Measurements from ENCODE around the gene MAPK14. TPM values are rescaled to one million over a fixed set of nuclear protein-coding genes. Genes with fewer than 3 reads are reported as not detected.

The MAPK14 gene
- total and polyA plus RNA-seq, 10 of the 15 experiments (the other 5 are each of a cell fraction or from before 2014, with no cell fraction given), result 12.5 to 59.5 (median 43.0) TPM

DNA sequence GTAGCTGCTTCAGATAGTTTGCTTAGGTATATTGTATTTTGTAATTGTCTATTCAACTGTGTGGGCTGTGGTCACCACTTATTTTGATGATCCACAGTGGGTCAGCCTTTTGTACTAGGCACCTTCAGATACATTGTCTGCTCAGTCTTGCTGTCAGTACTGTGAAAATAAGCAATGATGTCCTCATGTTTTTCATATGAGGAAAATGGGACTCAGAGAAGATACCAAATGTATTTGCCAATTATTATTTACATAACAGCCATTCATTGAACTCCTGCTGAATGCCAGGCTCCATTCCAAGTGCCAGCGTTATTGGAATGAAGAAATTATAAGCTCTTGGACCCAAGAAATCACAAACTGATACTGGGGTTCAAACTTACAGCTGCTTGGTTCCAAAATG lies 28.6 kb downstream of the MAPK14 start:
- Histone ChIP-seq H2AFZ (ENCODE audit: control insufficient read depth, low read depth, low read length) (no peak overlapping the region), H3K9me3 (replicated peaks; ENCODE audit: control insufficient read depth, insufficient read depth, low read length) (no peaks in the 10 kb centered on the region), H3K27ac (ENCODE audit: control insufficient read depth, insufficient read depth) (no peak overlapping the region), H3K79me2 (ENCODE audit: control insufficient read depth, insufficient read depth, low read length) (peaks cover 18% of the 10 kb centered on the region), H3K4me1 (ENCODE audit: control insufficient read depth, insufficient read depth, low read length) (no peaks in the 10 kb centered on the region), H3K4me3 (no peak overlapping the region), H3K36me3 (ENCODE audit: control insufficient read depth in 2 of 2, insufficient read depth in 2 of 2, low read length in 1 of 2) (peaks cover 2 to 18% of the 10 kb centered on the region in 2 experiments), H4K20me1 (ENCODE audit: control insufficient read depth, insufficient read depth) (no peaks in the 10 kb centered on the region), H3K27me3 (replicated peaks in 1 of 2; ENCODE audit: control insufficient read depth in 2 of 2, insufficient read depth in 2 of 2, low read length in 1 of 2) (no peaks in the 10 kb centered on the region), H3K4me2 (ENCODE audit: control insufficient read depth, insufficient read depth) (no peak overlapping the region), H3K9ac (ENCODE audit: control insufficient read depth, insufficient read depth, low read length) (no peak overlapping the region)
- ChIA-PET SMC1A (ENCODE audit: uncharacterized antibody, unreplicated experiment) (interaction anchor here (0.7 to 3.6 kb wide), 3 partner anchors 10 to 27 kb away, joined by 5 to 15 read pairs (median 10); no protein-coding TSS in a partner anchor), POLR2A (interaction anchor here (0.7 to 1.4 kb wide), 4 partner anchors 13 to 27 kb away, joined by 3 to 4 read pairs (median 3); no protein-coding TSS in a partner anchor), CTCF (interaction anchor here (1.0 to 1.8 kb wide), 3 partner anchors 9 to 39 kb away, joined by 3 to 6 read pairs (median 4); no protein-coding TSS in a partner anchor), RAD21 (ENCODE audit: unreplicated experiment) (interaction anchor here (0.7 to 1.3 kb wide), 3 partner anchors 22 to 250 kb away, joined by 3 to 4 read pairs (median 3); no protein-coding TSS in a partner anchor)
- no peak for FAIRE-seq
- no peak for ATAC-seq
- 92% methylated on average over 1 of the region's 1 CpG for WGBS (ENCODE audit: insufficient coverage, insufficient replicate concordance, low lambda C conversion rate, missing lambda C conversion rate)
- DNase-seq (ENCODE audit: low read depth, low spot score), result no peak
- intact Hi-C loops (cut with micrococcal nuclease; ENCODE audit: unreplicated experiment) (loop anchor here (2.0 kb wide), 1 partner anchor 49 kb away; no protein-coding TSS in a partner anchor), in situ Hi-C loops (cut with MboI) (no loop called here)
- BruUV-seq (replicated peaks), result no TSS peak
- TF ChIP-seq, protein P1, sequence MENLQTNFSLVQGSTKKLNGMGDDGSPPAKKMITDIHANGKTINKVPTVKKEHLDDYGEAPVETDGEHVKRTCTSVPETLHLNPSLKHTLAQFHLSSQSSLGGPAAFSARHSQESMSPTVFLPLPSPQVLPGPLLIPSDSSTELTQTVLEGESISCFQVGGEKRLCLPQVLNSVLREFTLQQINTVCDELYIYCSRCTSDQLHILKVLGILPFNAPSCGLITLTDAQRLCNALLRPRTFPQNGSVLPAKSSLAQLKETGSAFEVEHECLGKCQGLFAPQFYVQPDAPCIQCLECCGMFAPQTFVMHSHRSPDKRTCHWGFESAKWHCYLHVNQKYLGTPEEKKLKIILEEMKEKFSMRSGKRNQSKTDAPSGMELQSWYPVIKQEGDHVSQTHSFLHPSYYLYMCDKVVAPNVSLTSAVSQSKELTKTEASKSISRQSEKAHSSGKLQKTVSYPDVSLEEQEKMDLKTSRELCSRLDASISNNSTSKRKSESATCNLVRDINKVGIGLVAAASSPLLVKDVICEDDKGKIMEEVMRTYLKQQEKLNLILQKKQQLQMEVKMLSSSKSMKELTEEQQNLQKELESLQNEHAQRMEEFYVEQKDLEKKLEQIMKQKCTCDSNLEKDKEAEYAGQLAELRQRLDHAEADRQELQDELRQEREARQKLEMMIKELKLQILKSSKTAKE (IDR thresholded peaks at IDR 0.05; ENCODE audit: low read depth, poor library complexity, severe bottlenecking), result no peak
- TF ChIP-seq, protein P2, sequence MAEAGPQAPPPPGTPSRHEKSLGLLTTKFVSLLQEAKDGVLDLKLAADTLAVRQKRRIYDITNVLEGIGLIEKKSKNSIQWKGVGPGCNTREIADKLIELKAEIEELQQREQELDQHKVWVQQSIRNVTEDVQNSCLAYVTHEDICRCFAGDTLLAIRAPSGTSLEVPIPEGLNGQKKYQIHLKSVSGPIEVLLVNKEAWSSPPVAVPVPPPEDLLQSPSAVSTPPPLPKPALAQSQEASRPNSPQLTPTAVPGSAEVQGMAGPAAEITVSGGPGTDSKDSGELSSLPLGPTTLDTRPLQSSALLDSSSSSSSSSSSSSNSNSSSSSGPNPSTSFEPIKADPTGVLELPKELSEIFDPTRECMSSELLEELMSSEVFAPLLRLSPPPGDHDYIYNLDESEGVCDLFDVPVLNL (IDR thresholded peaks at IDR 0.05; ENCODE audit: low read depth, low read length), result no peak
- TF ChIP-seq RELA (IDR thresholded peaks at IDR 0.05; ENCODE audit: borderline replicate concordance, partially characterized antibody) (no peak), KDM1A (IDR thresholded peaks at IDR 0.05; ENCODE audit: borderline replicate concordance) (no peak), NR2F1 (conservative IDR thresholded peaks at IDR 0.05) (no peak), MYB (IDR thresholded peaks at IDR 0.05; ENCODE audit: borderline replicate concordance, low read depth, low read length) (no peak), ATF7 (IDR thresholded peaks at IDR 0.05; ENCODE audit: low read depth) (no peak), IKZF1 (conservative IDR thresholded peaks at IDR 0.05) (no peak), MYC (IDR thresholded peaks at IDR 0.05; ENCODE audit: insufficient read depth, insufficient read length, insufficient replicate concordance, low read length, severe bottlenecking) (no peak), SPI1 (IDR thresholded peaks at IDR 0.05; ENCODE audit: borderline replicate concordance, insufficient read depth, low read depth, low read length) (no peak), TAF1 (IDR thresholded peaks at IDR 0.05; ENCODE audit: borderline replicate concordance, low read depth, low read length) (no peak), ETV6 (conservative IDR thresholded peaks at IDR 0.05 in 1 of 2, IDR thresholded peaks at IDR 0.05 in 1 of 2; ENCODE audit: borderline replicate concordance in 1 of 2, low read depth in 1 of 2) (no peak), JUND (IDR thresholded peaks at IDR 0.05; ENCODE audit: low read depth, low read length) (no peak), SMAD5 (IDR thresholded peaks at IDR 0.05; ENCODE audit: low read depth) (no peak), POLR2AphosphoS2 (IDR thresholded peaks at IDR 0.05; ENCODE audit: low read depth, low read length) (no peak), YY1 (IDR thresholded peaks at IDR 0.05; ENCODE audit: low read depth, low read length) (no peak)
- TF ChIP-seq, protein P3, sequence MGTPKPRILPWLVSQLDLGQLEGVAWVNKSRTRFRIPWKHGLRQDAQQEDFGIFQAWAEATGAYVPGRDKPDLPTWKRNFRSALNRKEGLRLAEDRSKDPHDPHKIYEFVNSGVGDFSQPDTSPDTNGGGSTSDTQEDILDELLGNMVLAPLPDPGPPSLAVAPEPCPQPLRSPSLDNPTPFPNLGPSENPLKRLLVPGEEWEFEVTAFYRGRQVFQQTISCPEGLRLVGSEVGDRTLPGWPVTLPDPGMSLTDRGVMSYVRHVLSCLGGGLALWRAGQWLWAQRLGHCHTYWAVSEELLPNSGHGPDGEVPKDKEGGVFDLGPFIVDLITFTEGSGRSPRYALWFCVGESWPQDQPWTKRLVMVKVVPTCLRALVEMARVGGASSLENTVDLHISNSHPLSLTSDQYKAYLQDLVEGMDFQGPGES (IDR thresholded peaks at IDR 0.05), result no peak
- TF ChIP-seq, protein P4, sequence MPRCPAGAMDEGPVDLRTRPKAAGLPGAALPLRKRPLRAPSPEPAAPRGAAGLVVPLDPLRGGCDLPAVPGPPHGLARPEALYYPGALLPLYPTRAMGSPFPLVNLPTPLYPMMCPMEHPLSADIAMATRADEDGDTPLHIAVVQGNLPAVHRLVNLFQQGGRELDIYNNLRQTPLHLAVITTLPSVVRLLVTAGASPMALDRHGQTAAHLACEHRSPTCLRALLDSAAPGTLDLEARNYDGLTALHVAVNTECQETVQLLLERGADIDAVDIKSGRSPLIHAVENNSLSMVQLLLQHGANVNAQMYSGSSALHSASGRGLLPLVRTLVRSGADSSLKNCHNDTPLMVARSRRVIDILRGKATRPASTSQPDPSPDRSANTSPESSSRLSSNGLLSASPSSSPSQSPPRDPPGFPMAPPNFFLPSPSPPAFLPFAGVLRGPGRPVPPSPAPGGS (IDR thresholded peaks at IDR 0.05; ENCODE audit: borderline replicate concordance, insufficient read depth, low read depth, low read length, poor library complexity, severe bottlenecking), result no peak
